ENCODE results near the gene ZGPAT. TPM values are rescaled to one million over a fixed set of nuclear protein-coding genes. Genes with fewer than 3 reads are reported as not detected.

ZGPAT gene
- total and polyA plus RNA-seq, 2 of the 13 experiments (the other 11 are each of a cell fraction or from before 2014, with no cell fraction given), result 23.0 to 41.9 TPM

GRCh38 chr20:63658749-63659187 is 49.1 kb upstream of the ZGPAT start (continued):
- TF ChIP-seq ATF7-NPFF (CRISPR knock-in tag; IDR thresholded peaks at IDR 0.05; ENCODE audit: low read depth) (no peak), ZNF749 (CRISPR knock-in tag; IDR thresholded peaks at IDR 0.05; ENCODE audit: borderline replicate concordance) (no peak), AHR (CRISPR knock-in tag; IDR thresholded peaks at IDR 0.05) (no peak), CSRNP2 (CRISPR knock-in tag; conservative IDR thresholded peaks at IDR 0.05; ENCODE audit: low read depth) (no peak), ZNF276 (CRISPR knock-in tag; IDR thresholded peaks at IDR 0.05; ENCODE audit: low read depth) (no peak), SSRP1 (CRISPR knock-in tag; IDR thresholded peaks at IDR 0.05) (0 out of 2 replicates have a peak, but pooled peaks have one; percentile 53), ZNF597 (CRISPR knock-in tag; IDR thresholded peaks at IDR 0.05) (0 out of 2 replicates have a peak, but pooled peaks have one; percentile 35), TBX3 (IDR thresholded peaks at IDR 0.05; ENCODE audit: borderline replicate concordance) (no peak), FLYWCH1 (CRISPR knock-in tag; IDR thresholded peaks at IDR 0.05) (no peak), IRX3 (CRISPR knock-in tag; IDR thresholded peaks at IDR 0.05; ENCODE audit: borderline replicate concordance, low read depth) (no peak), MEF2D (CRISPR knock-in tag; IDR thresholded peaks at IDR 0.05) (peak; percentile 38; the same call in 1 of the 2 replicates), NRL (CRISPR knock-in tag; IDR thresholded peaks at IDR 0.05; ENCODE audit: borderline replicate concordance) (peak; percentile 82), ZBTB2 (CRISPR knock-in tag; IDR thresholded peaks at IDR 0.05; ENCODE audit: low read depth) (no peak), ZFYVE20 (CRISPR knock-in tag; IDR thresholded peaks at IDR 0.05; ENCODE audit: borderline replicate concordance, low read depth) (no peak), ZSCAN9 (CRISPR knock-in tag; IDR thresholded peaks at IDR 0.05; ENCODE audit: borderline replicate concordance) (no peak), JARID2 (CRISPR knock-in tag; IDR thresholded peaks at IDR 0.05; ENCODE audit: insufficient replicate concordance) (no peak), IRF1 (CRISPR knock-in tag; IDR thresholded peaks at IDR 0.05; ENCODE audit: low read depth) (no peak), ELF4 (CRISPR knock-in tag; IDR thresholded peaks at IDR 0.05; ENCODE audit: borderline replicate concordance) (no peak), GLMP (CRISPR knock-in tag; IDR thresholded peaks at IDR 0.05; ENCODE audit: borderline replicate concordance) (0 out of 2 replicates have a peak, but pooled peaks have one; percentile 53), PHF21A (CRISPR knock-in tag; IDR thresholded peaks at IDR 0.05) (peak; percentile 36; the same call in 1 of the 2 replicates), ZBTB3 (CRISPR knock-in tag; IDR thresholded peaks at IDR 0.05; ENCODE audit: borderline replicate concordance, low read depth) (no peak), ZNF564 (CRISPR knock-in tag; IDR thresholded peaks at IDR 0.05) (no peak; the same call in 1 of the 2 replicates)
